Esophagus squamous epithelium (tissue), 5 donors: Measurements from ENCODE around the gene SMIM22. TPM values are rescaled to one million over a fixed set of nuclear protein-coding genes. Genes with fewer than 3 reads are reported as not detected.

ENCODE experiments used
- DNase-seq: peaks from one replicate; lab custom pipeline; 2025; lab: John Stamatoyannopoulos, UW
- H3K27ac ChIP-seq, 4 donors: fragments of 200-600 bp; sonication (generic); one replicate each; pipeline ENCODE4 v1.5.1; 2016 to 2019; ENCODE audit warnings: mild to moderate bottlenecking in 1 of 4
- H3K27me3 ChIP-seq, 4 donors: fragments of 200-600 bp; sonication (generic); 1 replicate in 3 of 4; 2 replicates in 1 of 4; pipeline versions ENCODE4 v1.5.1 to v1.6.0; 2017 to 2021; ENCODE audit warnings: antibody characterized with exemption in 1 of 4
- H3K36me3 ChIP-seq, 3 donors: fragments of 200-600 bp; sonication (generic); one replicate each; pipeline ENCODE4 v1.5.1; 2016 to 2019
- H3K4me1 ChIP-seq, 3 donors: fragments of 200-600 bp; sonication (generic); one replicate each; pipeline ENCODE4 v1.5.1; 2017 to 2019
- H3K4me3 ChIP-seq, 4 donors: fragments of 200-600 bp; sonication (generic); 1 replicate in 3 of 4; 2 replicates in 1 of 4; pipeline ENCODE4 v1.5.1; 2016 to 2019; ENCODE audit warnings: mild to moderate bottlenecking in 2 of 4, moderate library complexity in 1 of 4
- H3K9me3 ChIP-seq, 3 donors: fragments of 200-600 bp; sonication (generic); one replicate each; pipeline ENCODE4 v1.5.1; 2016 to 2019
- POLR2A ChIP-seq, 4 donors: fragments of 450-650 bp; IDR thresholded peaks; one replicate each; pipeline ENCODE4 v1.6.1; 2017; ENCODE audit warnings: antibody characterized with exemption in 4 of 4, mild to moderate bottlenecking in 4 of 4, moderate library complexity in 3 of 4
- WGBS, 2 donors: methylation state at CpG; one replicate each; pipeline ENCODE4 v1.1.5; 2018; 5-methylcytosine and 5-hydroxymethylcytosine counted together
- intact Hi-C: fragments of 100-400 bp; cut with DNase I; formaldehyde crosslinking; loops from one replicate; pipeline ENCODE4 v1.15.0; 2022
- total RNA-seq, 4 donors: library from RNA; depleted of rRNA; stranded (reverse); fragments of >200 nt; gene quantifications; one replicate each; pipeline ENCODE4 v1.1.0, GENCODE V29; 2016
- TF ChIP-seq, protein P1 (sequence below), 6 experiments: fragments of 450-650 bp in 4 of 6; fragments of 200-600 bp in 2 of 6; sonication (generic) in 2 of 6; IDR thresholded peaks; one replicate each; pipeline ENCODE4 v1.5.1; 2016 to 2019; ENCODE audit warnings: antibody characterized with exemption in 6 of 6, mild to moderate bottlenecking in 4 of 6, moderate library complexity in 4 of 6
- donor health status: DM: yes; HTN: yes; CAD: no.

Gene SMIM22
- total RNA-seq, 4 donors from 2014 or later: 4.8 to 10.2 (median 5.2) TPM; not detected in 1

DNA sequence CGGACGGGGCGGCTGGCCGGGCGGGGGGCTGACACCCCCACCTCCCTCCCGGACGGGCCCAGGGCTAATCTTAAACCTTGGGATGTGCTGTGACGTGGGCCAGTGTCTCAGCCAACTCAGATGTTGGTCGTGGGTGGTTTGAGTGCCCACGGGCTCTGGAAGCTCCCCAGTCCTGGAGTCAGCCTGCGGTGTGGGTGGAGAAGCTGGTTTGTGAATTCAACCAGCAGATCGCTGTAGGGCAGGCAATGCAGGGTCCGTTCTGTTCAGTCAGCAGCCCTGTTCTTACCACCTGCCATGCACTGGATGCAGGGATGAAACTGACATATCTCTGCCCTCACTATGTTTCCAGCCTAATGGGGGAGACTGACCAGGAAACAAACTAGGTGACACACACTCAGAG lies 20.2 kb upstream of the SMIM22 start:
- H3K4me3 ChIP-seq: no peak overlapping the region
- H3K4me1 ChIP-seq: no peaks in the 10 kb centered on the region
- intact Hi-C loops: no loop called here
- H3K9me3 ChIP-seq: no peaks in the 10 kb centered on the region
- DNase-seq: no peak
- peaks cover 0 to 4% (median 0%) of the 10 kb centered on the region in 4 donors for H3K27me3 ChIP-seq
- no peaks in the 10 kb centered on the region for H3K36me3 ChIP-seq
- WGBS, 2 donors: 40 to 50% methylated on average over 1 of the region's 13 CpGs
- TF ChIP-seq POLR2A (IDR thresholded peaks at IDR 0.05): no peak
- TF ChIP-seq, protein P1, sequence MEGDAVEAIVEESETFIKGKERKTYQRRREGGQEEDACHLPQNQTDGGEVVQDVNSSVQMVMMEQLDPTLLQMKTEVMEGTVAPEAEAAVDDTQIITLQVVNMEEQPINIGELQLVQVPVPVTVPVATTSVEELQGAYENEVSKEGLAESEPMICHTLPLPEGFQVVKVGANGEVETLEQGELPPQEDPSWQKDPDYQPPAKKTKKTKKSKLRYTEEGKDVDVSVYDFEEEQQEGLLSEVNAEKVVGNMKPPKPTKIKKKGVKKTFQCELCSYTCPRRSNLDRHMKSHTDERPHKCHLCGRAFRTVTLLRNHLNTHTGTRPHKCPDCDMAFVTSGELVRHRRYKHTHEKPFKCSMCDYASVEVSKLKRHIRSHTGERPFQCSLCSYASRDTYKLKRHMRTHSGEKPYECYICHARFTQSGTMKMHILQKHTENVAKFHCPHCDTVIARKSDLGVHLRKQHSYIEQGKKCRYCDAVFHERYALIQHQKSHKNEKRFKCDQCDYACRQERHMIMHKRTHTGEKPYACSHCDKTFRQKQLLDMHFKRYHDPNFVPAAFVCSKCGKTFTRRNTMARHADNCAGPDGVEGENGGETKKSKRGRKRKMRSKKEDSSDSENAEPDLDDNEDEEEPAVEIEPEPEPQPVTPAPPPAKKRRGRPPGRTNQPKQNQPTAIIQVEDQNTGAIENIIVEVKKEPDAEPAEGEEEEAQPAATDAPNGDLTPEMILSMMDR (IDR thresholded peaks at IDR 0.05): no peak
- H3K27ac ChIP-seq: no peak overlapping the region

GRCh38 chr16:4776141-4776705 lies 18.9 kb upstream of the SMIM22 start:
- Histone ChIP-seq H3K9me3 (no peaks in the 10 kb centered on the region), H3K36me3 (no peaks in the 10 kb centered on the region), H3K27me3 (peaks cover 0 to 4% (median 0%) of the 10 kb centered on the region in 4 donors), H3K4me3 (no peak overlapping the region), H3K27ac (no peak overlapping the region), H3K4me1 (no peaks in the 10 kb centered on the region)
- 92 to 94% methylated on average over 2 of the region's 2 CpGs for WGBS, 2 donors
- TF ChIP-seq, protein P1 (IDR thresholded peaks at IDR 0.05): no peak
- TF ChIP-seq POLR2A (IDR thresholded peaks at IDR 0.05): no peak
- DNase-seq: no peak
- intact Hi-C loops: no loop called here

- WGBS, 2 donors: 79 to 87% methylated on average over 11 of the region's 17 CpGs
- no peaks in the 10 kb centered on the region for H3K4me1 ChIP-seq
- no peaks in the 10 kb centered on the region for H3K9me3 ChIP-seq
- TF ChIP-seq POLR2A (IDR thresholded peaks at IDR 0.05): no peak
- TF ChIP-seq, protein P1 (IDR thresholded peaks at IDR 0.05): no peak
- H3K36me3 ChIP-seq: no peaks in the 10 kb centered on the region
- intact Hi-C loops: no loop called here
- H3K4me3 ChIP-seq: no peak overlapping the region
- no peak for DNase-seq
- no peak overlapping the region for H3K27ac ChIP-seq
- peaks cover 0 to 4% (median 0%) of the 10 kb centered on the region in 4 donors for H3K27me3 ChIP-seq
Measured at GRCh38 chr16:4777339-4778049, 17.7 kb upstream of the SMIM22 start.

DNA sequence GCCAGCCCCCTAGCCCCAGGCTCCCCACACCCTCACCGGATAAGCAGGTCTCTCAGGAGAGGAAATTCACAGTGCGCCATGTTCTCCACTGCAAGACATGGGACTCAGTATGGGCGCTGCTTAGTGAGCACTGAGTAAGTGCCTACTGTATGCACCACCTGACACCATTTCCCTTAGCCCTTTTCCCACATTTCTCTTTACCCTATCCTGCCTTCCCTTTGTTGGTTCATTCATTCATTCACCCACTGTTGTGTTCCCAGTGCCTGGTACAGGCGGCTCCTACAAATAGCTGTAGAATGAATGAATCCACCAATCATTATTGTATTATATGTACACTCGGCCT lies 17.1 kb upstream of the SMIM22 start:
- intact Hi-C loops: no loop called here
- Histone ChIP-seq H3K27me3 (peaks cover 0 to 4% (median 0%) of the 10 kb centered on the region in 4 donors), H3K36me3 (no peaks in the 10 kb centered on the region), H3K27ac (no peak overlapping the region), H3K9me3 (no peaks in the 10 kb centered on the region), H3K4me1 (no peaks in the 10 kb centered on the region), H3K4me3 (no peak overlapping the region)
- 93 to 97% methylated on average over 4 to 5 of the region's 5 CpGs for whole genome bisulfite sequencing, 2 donors
- TF ChIP-seq POLR2A (IDR thresholded peaks at IDR 0.05): no peak
- TF ChIP-seq, protein P1 (IDR thresholded peaks at IDR 0.05): no peak
- DNase-seq: no peak

- intact Hi-C loops: no loop called here
- H3K4me3 ChIP-seq: no peak overlapping the region
- no peak for DNase-seq
- no peak for TF ChIP-seq POLR2A (IDR thresholded peaks at IDR 0.05)
- TF ChIP-seq, protein P1 (IDR thresholded peaks at IDR 0.05): no peak
- no peaks in the 10 kb centered on the region for H3K9me3 ChIP-seq
- 62 to 70% methylated on average over 3 to 4 of the region's 4 CpGs for WGBS, 2 donors
- no peaks in the 10 kb centered on the region for H3K36me3 ChIP-seq
- no peaks in the 10 kb centered on the region for H3K4me1 ChIP-seq
- H3K27ac ChIP-seq: no peak overlapping the region
- peaks cover 0 to 4% (median 0%) of the 10 kb centered on the region in 4 donors for H3K27me3 ChIP-seq
Measured at GRCh38 chr16:4780235-4780634, 14.9 kb upstream of the SMIM22 start.
